Urothelium cell line (cell line): ENCODE measurements around the gene LZTR1.
"Not testable (repeated sequence)": the region's sequence is repeated elsewhere in the genome, so short reads cannot be mapped to it uniquely, and the experiment has no call there.

Experiments
- DNase-seq: peaks from one replicate; pipeline ENCODE4 v3.0.0; 2011; ENCODE audit warnings: low spot score, mixed read lengths
- FAIRE-seq: peaks from 2 replicates; lab custom pipeline; 2011; peaks lifted over from hg19 to GRCh38; lab: Jason Lieb, UNC

Gene LZTR1

DNA sequence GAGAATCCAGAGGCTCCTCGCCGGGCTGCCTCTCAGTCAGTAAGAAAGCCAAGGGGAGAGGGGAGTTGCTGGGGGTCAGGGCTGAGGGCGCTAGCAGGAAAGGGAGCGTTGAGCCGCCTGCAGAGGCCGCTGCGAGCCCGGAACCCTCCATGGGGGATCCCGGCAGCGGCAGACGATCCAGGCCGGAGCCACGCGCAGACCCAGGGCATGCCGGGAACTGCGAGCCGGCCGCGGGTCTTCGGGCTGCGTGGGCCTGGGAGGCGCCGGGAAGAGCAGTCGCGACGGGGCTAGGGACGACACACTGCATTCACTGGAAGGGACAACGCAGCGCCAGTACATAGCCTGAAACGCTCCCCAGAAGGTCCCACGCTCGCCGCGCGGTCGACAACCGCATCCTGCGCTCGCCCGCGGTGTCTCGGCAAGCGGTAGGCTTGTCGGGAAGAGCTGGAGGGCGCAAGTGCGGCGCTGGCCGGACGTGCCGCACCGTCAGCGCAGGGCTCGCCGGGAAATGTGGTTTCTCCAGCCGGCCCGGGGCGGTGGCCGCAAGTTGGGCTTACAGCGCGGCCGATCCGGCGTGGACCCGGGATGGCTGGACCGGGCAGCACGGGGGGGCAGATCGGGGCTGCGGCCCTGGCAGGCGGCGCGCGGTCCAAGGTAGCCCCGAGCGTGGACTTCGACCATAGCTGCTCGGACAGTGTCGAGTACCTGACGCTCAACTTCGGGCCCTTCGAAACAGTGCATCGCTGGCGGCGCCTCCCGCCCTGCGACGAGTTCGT lies at the start of gene LZTR1:
Gene LZTR1, plus strand, starts transcription at position 511 of the 776 bp plus-strand sequence. Its CDS starts 75 bp downstream, at position 586.
- FAIRE-seq = peak; percentile 98

DNA sequence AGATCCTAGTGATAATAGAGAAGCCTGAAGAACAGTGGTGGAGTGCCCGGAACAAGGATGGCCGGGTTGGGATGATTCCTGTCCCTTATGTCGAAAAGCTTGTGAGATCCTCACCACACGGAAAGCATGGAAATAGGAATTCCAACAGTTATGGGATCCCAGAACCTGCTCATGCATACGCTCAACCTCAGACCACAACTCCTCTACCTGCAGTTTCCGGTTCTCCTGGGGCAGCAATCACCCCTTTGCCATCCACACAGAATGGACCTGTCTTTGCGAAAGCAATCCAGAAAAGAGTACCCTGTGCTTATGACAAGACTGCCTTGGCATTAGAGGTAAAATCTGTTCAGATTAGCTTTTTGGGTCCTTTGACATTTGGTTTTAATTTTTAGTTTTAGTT lies 48.2 kb upstream of the LZTR1 start:
- DNase-seq = no peak
- no peak for FAIRE-seq

More for the DNA sequence above, at the start of gene LZTR1:
- peak; percentile 96 for DNase-seq

DNA sequence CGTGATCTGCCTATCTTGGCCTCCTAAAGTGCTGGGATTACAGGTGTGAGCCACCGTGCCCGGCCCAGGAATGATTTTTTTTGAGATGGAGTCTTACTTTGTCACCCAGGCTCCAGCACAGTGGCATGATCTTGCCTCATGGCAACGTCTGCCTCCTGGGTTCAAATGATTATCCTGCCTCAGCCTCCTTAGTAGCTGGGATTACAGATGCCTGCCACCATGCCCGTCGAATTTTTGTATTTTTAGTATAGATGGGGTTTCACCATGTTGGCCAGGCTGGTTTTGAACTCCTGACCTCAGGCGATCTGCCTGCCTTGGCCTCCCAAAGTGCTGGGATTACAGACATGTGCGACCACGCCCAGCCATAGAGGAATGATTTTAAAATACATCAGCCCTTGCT lies 47.0 kb upstream of the LZTR1 start:
- not testable (repeated sequence) for DNase-seq, FAIRE-seq

DNA sequence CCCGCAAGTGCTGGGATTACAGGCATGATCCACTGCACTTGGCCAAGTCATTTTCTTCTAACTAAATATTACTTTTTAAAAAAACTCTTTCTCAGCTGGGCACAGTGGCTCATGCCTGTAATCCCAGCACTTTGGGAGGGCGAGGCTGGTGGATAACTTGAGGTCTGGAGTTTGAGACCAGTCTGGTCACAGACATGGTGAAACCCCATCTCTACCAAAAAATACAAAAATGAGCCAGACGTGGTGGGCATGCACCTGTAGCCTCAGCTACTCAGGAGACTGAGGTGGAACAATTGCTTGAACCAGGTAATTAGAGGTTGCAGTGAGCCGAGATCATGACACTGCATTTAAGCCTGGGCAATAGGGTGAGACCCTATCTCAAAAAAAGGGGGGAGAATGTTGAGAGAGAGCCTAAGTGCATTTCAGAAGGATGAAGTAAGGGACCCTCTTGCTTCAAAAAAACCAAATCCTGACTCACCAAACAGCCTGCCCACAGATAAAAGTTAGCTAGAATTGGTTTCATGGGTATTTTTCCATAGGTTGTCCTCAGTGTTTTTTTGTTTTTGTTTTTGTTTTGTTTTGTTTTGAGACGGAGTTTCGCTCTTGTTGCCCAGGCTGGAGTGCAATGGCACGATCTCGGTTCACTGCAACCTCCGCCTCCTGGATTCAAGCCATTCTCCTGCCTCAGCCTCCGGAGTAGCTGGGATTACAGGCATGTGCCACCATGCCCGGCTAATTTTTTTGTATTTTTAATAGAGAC lies 46.1 kb upstream of the LZTR1 start:
- not testable (repeated sequence) for FAIRE-seq, DNase-seq

GRCh38 chr22:20937031-20937793 lies 44.9 kb upstream of the LZTR1 start:
- no peak for FAIRE-seq
- no peak for DNase-seq

GRCh38 chr22:20937794-20938671 lies 44.1 kb upstream of the LZTR1 start:
- DNase-seq (no peak), FAIRE-seq (no peak)

DNA sequence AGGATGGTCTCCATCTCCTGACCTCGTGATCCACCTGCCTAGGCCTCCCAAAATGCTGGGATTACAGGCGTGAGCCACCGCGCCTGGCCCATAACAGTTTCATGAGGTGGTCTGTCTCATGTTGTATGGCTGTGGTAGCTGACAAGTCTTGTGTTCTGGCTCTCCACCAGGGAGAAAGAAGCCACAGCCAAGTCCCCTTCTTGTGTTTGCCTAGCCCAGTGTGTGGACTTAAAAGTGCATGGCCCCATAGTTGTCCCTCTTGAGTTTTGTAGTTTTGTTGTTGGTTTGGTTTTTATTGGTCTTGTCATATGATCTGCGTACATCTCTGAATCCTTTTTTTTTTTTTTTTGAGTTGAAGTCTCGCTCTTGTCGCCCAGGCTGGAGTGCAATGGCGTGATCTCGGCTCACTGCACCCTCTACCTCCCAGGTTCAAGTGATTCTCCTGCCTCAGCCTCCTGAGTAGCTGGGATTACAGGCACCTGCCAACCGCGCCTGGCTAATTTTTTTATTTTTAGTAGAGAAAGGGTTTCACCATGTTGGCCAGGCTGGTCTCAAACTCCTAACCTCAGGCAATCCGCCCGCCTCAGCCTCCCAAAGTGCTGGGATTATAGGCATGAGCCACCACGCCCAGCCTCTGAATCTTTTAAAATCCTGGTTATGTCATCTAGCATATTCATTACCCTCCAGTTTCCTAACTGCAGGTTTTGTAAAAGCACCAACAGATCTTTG lies 42.5 kb upstream of the LZTR1 start:
- DNase-seq, FAIRE-seq: not testable (repeated sequence)

DNA sequence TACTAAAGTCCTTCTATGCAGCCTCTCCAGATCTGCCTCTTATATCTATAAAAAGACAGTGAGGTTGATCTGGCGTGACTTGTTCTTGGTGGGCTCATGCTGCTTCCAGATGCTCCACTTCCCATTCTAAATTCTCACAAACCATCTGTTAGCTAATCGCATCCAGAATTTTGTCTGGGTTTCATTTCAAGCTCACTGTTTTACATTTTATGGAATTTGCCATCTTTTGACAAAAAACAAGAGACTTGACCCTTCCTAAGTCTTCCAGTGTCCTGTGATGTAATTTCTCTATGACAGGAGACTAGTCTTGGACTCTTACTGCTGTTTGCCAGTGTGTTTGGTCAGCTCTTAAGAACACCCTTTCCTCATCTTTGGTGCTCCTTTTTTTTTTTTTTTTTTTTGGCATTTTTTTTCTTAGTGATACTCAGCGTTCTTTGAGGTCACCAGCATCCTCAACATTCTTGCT lies 41.9 kb upstream of the LZTR1 start:
- no peak for FAIRE-seq
- DNase-seq = no peak

GRCh38 chr22:20940904-20941385 lies 41.2 kb upstream of the LZTR1 start:
- FAIRE-seq (no peak), DNase-seq (no peak)

- not testable (repeated sequence) for DNase-seq, FAIRE-seq
Measured at GRCh38 chr22:20942203-20942902, 39.7 kb upstream of the LZTR1 start.

- FAIRE-seq (no peak), DNase-seq (no peak)
Measured at GRCh38 chr22:20943104-20943933, 38.8 kb upstream of the LZTR1 start.

DNA sequence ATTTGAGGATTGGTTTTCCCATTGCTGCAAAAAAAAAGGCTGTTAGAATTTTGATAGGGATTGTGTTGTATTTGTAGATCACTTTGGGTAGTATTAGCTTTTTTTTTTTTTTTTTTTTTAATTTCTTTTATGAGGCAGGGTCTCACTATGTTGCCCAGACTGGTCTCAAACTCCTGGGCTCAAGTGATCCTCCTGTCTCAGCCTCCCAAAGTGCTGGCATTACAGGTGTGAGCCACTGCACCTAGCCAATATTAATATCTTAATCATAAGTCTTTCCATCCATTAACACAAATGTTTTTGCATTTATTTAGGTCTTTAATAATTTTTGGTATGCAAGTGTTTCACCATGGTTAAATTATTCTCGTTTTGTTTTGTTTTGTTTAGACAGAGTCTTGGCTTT lies 38.1 kb upstream of the LZTR1 start:
- no peak for FAIRE-seq
- DNase-seq = no peak

- DNase-seq = no peak
- FAIRE-seq = no peak
Measured at GRCh38 chr22:20945578-20945934, 36.5 kb upstream of the LZTR1 start.

GRCh38 chr22:20946080-20946986 lies 35.8 kb upstream of the LZTR1 start:
- no peak for FAIRE-seq
- no peak for DNase-seq

DNA sequence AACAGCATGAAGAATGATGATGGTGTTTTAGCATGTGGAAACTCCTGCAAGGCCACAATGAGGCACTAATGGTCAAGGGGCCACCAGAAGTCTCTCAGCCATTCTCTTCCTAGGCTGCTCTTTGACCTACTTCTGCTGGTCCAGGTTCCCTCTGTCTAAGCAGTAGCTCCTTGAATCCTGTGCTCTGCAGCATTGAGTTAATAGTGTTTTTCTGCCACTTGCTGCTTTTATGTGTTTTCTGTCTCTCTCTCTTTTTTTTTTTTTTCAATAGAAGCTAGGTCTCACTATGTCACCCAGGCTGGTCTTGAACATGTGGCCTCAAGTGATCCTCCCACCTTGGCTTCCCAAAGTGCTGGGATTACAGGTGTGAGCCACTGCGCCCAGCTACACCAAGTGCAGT lies 35.1 kb upstream of the LZTR1 start:
- DNase-seq = no peak
- no peak for FAIRE-seq

DNA sequence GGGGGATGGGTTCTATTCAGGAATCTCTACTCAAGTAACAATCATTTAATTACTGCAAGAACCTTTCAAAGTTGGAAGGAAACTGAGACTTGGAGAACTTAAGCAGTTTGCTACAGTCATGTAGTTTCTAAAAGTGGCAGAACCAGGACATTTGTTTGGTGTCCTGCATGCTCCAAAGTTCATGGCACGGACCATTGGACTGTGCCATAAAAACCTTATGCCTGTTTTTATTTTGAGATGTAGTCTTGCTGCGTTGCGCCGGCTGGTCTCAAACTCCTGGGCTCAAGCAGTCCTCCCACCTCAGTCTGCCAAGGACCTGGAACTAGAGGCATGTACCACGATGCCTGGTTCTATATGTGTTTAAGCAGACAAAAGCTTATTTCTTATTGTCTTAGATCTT lies 33.6 kb upstream of the LZTR1 start:
- FAIRE-seq (no peak), DNase-seq (no peak)

GRCh38 chr22:20948989-20949388 lies 33.1 kb upstream of the LZTR1 start:
- DNase-seq (no peak), FAIRE-seq (no peak)
